OCI-LY7 (cell line): ENCODE results near the gene ITGA4. TPM values are rescaled to one million over a fixed set of nuclear protein-coding genes. Genes with fewer than 3 reads are reported as not detected.

Source experiments
- BruUV-seq: library from RNA; stranded (reverse); fragments of 400-500 nt; replicated peaks from 2 replicates; lab custom pipeline; 2021; lab: Mats Ljungman, UMichigan
- CTCF ChIA-PET: fragments of 300-600 bp; sonication (Branson Sonifier 250); formaldehyde crosslinking; loops from one replicate; lab custom pipeline; 2022; ENCODE audit warnings: antibody characterized with exemption; ENCODE audit not compliant: unreplicated experiment; lab: Charles Lee
- POLR2A ChIA-PET: fragments of 300-600 bp; sonication (Branson Sonifier 250); formaldehyde crosslinking; loops from one replicate; lab custom pipeline; 2022; ENCODE audit warnings: antibody characterized with exemption; lab: Charles Lee
- DNase-seq: peaks from one replicate; pipeline ENCODE4 v3.0.0-alpha.2; 2015; ENCODE audit warnings: low spot score
- H2AFZ ChIP-seq: fragments of 200-600 bp; sonication (generic), shearing (Covaris generic); 2 replicates; pipeline ENCODE4 v1.6.1; 2014; ENCODE audit warnings: mild to moderate bottlenecking, antibody characterized with exemption, low read length, moderate library complexity
- H3K27ac ChIP-seq: fragments of 200-600 bp; sonication (generic); 2 replicates; pipeline ENCODE4 v1.5.1; 2014; ENCODE audit warnings: mixed run types, low read depth, mild to moderate bottlenecking, moderate library complexity, low read length, inconsistent platforms; ENCODE audit not compliant: poor library complexity, severe bottlenecking
- H3K36me3 ChIP-seq: fragments of 200-600 bp; sonication (generic); 2 replicates; pipeline ENCODE4 v1.6.1; 2014; ENCODE audit warnings: mild to moderate bottlenecking, antibody characterized with exemption, low read length, moderate library complexity, mixed read lengths; ENCODE audit not compliant: insufficient read depth
- H3K4me1 ChIP-seq: fragments of 200-600 bp; sonication (generic); 2 replicates; pipeline ENCODE4 v1.5.1; 2014; ENCODE audit warnings: mild to moderate bottlenecking, low read length; ENCODE audit not compliant: insufficient read depth, poor library complexity, severe bottlenecking
- H3K4me2 ChIP-seq: fragments of 200-600 bp; sonication (generic); 2 replicates; pipeline ENCODE4 v1.6.1; 2014; ENCODE audit warnings: mild to moderate bottlenecking, low read length
- H3K4me3 ChIP-seq: fragments of 200-600 bp; sonication (generic); 2 replicates; pipeline ENCODE4 v1.5.1; 2014; ENCODE audit warnings: mild to moderate bottlenecking, low read depth, low read length; ENCODE audit not compliant: poor library complexity, severe bottlenecking
- H3K79me2 ChIP-seq: fragments of 200-600 bp; sonication (generic); 2 replicates; pipeline ENCODE4 v1.6.1; 2016; ENCODE audit warnings: low read depth, mild to moderate bottlenecking, low read length, moderate library complexity, mixed read lengths; ENCODE audit not compliant: insufficient read depth
- H3K9me2 ChIP-seq: fragments of 200-600 bp; sonication (generic); 2 replicates; pipeline ENCODE4 v1.6.1; 2016; ENCODE audit warnings: mild to moderate bottlenecking, low read length, mixed read lengths; ENCODE audit not compliant: insufficient read depth
- H3K9me3 ChIP-seq: fragments of 200-600 bp; sonication (generic); 2 replicates; pipeline ENCODE4 v1.6.1; 2014; ENCODE audit warnings: mild to moderate bottlenecking, mixed run types, low read length, mixed read lengths
- H4K20me1 ChIP-seq: fragments of 200-600 bp; sonication (generic); 2 replicates; pipeline ENCODE4 v1.6.1; 2014; ENCODE audit warnings: mild to moderate bottlenecking, antibody characterized with exemption, low read length, moderate library complexity, mixed read lengths; ENCODE audit not compliant: insufficient read depth
- EZH2phosphoT487 ChIP-seq: fragments of 200-600 bp; sonication (generic); IDR thresholded peaks from 2 replicates; pipeline ENCODE4 v1.6.1; 2018; ENCODE audit warnings: low read depth, borderline replicate concordance, mild to moderate bottlenecking, mixed run types, antibody characterized with exemption, low read length, moderate library complexity, mixed read lengths
- intact Hi-C: fragments of 100-400 bp; cut with micrococcal nuclease; formaldehyde crosslinking; loops from one replicate; pipeline ENCODE4 v1.10.0; 2022; ENCODE audit not compliant: unreplicated experiment
- total RNA-seq, 2 experiments: library from RNA; depleted of rRNA in 1 of 2; stranded (reverse); fragments of >200 nt in 1 of 2; shearing (Covaris generic) in 1 of 2; gene quantifications; 2 replicates each; pipeline ENCODE4 v1.2.3, GENCODE V29; 2014 to 2022
- TF ChIP-seq, protein P1 (sequence below): fragments of 200-600 bp; sonication (generic); conservative IDR thresholded peaks from 2 replicates; pipeline ENCODE4 v1.5.1; 2014; ENCODE audit warnings: mild to moderate bottlenecking, antibody characterized with exemption, low read length, moderate library complexity, mixed read lengths

ITGA4 gene
- total RNA-seq, 2 experiments from 2014 or later, result 53.5 to 55.1 TPM

DNA sequence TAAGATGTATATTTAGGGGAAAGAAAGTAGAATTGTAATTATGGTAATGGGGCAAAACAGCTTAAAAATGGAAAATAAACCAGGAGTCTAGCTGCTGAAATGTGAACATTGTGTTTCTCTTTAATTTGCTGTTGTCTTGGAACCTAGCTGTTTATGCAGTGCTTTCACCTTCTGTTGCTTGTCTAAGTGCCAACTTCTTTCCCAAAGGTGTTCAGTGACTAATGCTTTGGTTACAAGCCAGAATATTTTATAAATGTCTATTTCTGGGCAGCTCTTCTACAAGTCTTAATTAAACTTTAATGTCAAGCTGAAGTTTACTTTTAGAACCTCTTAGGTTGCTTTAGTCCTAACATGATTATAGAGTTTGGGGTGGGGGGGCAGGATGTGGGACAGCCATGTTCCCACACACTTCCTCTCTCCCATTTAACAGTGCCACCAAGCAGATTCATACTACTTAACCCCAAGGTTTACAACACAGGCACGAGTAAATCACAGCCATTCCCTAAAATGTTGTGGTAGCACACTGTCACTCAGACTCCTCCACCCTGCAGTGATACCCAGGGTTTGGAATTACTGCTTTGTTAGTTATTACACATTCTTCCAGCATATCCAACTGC is 60.6 kb downstream of the ITGA4 start:
- H3K9me2 ChIP-seq, result no peaks in the 10 kb centered on the region
- H3K4me1 ChIP-seq, result no peaks in the 10 kb centered on the region
- intact Hi-C loops, result no loop called here
- POLR2A ChIA-PET, result interaction anchor here (0.6 to 1.0 kb wide), 6 partner anchors 19 to 437 kb away, joined by 3 to 4 read pairs (median 3); no protein-coding TSS in a partner anchor
- H3K36me3 ChIP-seq, result peaks cover 39% of the 10 kb centered on the region
- no peaks in the 10 kb centered on the region for H3K9me3 ChIP-seq
- H2AFZ ChIP-seq, result no peak overlapping the region
- H3K27ac ChIP-seq, result no peak overlapping the region
- H4K20me1 ChIP-seq, result no peaks in the 10 kb centered on the region
- TF ChIP-seq, protein P1, sequence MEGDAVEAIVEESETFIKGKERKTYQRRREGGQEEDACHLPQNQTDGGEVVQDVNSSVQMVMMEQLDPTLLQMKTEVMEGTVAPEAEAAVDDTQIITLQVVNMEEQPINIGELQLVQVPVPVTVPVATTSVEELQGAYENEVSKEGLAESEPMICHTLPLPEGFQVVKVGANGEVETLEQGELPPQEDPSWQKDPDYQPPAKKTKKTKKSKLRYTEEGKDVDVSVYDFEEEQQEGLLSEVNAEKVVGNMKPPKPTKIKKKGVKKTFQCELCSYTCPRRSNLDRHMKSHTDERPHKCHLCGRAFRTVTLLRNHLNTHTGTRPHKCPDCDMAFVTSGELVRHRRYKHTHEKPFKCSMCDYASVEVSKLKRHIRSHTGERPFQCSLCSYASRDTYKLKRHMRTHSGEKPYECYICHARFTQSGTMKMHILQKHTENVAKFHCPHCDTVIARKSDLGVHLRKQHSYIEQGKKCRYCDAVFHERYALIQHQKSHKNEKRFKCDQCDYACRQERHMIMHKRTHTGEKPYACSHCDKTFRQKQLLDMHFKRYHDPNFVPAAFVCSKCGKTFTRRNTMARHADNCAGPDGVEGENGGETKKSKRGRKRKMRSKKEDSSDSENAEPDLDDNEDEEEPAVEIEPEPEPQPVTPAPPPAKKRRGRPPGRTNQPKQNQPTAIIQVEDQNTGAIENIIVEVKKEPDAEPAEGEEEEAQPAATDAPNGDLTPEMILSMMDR, result no peak
- TF ChIP-seq EZH2phosphoT487, result no peak
- CTCF ChIA-PET, result no interaction called here
- H3K4me3 ChIP-seq, result no peak overlapping the region
- H3K4me2 ChIP-seq, result no peak overlapping the region
- no TSS peak for BruUV-seq
- DNase-seq, result no peak
- H3K79me2 ChIP-seq, result no peaks in the 10 kb centered on the region

DNA sequence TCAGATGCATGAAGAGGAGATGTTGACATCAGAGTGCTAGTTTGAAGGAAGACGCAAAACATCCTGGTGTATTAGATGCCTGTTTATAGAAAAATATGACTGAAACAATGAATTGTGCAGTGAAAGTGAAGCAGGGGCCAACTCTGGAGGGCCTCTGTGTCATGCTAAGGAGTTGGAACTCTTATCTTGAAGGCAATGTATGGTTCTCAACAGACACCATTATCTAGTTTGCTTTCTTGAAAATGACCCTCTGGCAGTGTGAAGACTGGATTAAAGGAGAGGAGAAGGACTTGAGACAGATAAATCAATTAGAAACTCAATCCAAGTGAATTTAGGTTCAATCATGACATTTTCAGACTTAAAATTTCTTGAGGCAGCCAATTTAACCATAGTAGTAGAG is 63.1 kb downstream of the ITGA4 start:
- intact Hi-C loops, result no loop called here
- no peaks in the 10 kb centered on the region for H4K20me1 ChIP-seq
- BruUV-seq, result no TSS peak
- H3K79me2 ChIP-seq, result no peaks in the 10 kb centered on the region
- CTCF ChIA-PET, result no interaction called here
- no peak overlapping the region for H3K27ac ChIP-seq
- no peak overlapping the region for H2AFZ ChIP-seq
- no peaks in the 10 kb centered on the region for H3K4me1 ChIP-seq
- DNase-seq, result no peak
- no peak overlapping the region for H3K4me3 ChIP-seq
- POLR2A ChIA-PET, result no interaction called here
- no peak for TF ChIP-seq EZH2phosphoT487
- TF ChIP-seq, protein P1, result no peak
- peaks cover 36% of the 10 kb centered on the region for H3K36me3 ChIP-seq
- H3K9me3 ChIP-seq, result no peaks in the 10 kb centered on the region
- H3K4me2 ChIP-seq, result no peak overlapping the region
- no peaks in the 10 kb centered on the region for H3K9me2 ChIP-seq

DNA sequence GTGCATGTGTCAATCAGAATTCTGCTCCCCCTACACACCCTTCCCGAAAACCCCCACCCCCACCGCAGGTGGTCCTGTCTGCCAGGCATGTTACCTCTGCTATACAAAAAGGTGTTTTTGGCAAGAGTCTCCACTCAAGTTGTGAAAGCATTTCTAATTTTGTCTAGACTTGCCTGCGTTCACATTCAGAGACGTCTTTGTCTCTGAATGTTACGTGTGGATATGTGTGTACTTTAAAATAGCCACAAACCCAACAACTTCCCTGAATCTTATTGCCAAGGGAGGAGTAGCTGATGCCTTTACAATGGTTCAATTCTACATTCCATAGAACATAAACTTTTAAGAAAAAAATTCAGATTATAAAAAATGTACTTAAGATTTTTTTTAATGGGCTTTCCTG is 66.6 kb downstream of the ITGA4 start:
- POLR2A ChIA-PET, result interaction anchor here (1.0 kb wide), 1 partner anchor 9 kb away, joined by 6 read pairs; no protein-coding TSS in a partner anchor
- CTCF ChIA-PET, result no interaction called here
- Histone ChIP-seq H3K79me2 (no peaks in the 10 kb centered on the region), H3K9me2 (no peaks in the 10 kb centered on the region), H3K27ac (no peak overlapping the region), H3K36me3 (peaks cover 57% of the 10 kb centered on the region), H3K4me2 (no peak overlapping the region), H3K9me3 (no peaks in the 10 kb centered on the region), H4K20me1 (no peaks in the 10 kb centered on the region), H3K4me3 (no peak overlapping the region), H3K4me1 (no peaks in the 10 kb centered on the region), H2AFZ (no peak overlapping the region)
- DNase-seq, result no peak
- intact Hi-C loops, result no loop called here
- no TSS peak for BruUV-seq
- TF ChIP-seq EZH2phosphoT487, result no peak
